OCI-LY1 (cell line): ENCODE measurements around the gene LRFN2.

Source experiments
- H2AFZ ChIP-seq: fragments of 200-600 bp; sonication (generic), shearing (Covaris generic); 2 replicates; pipeline ENCODE4 v1.6.0; 2014; ENCODE audit warnings: antibody characterized with exemption, mild to moderate bottlenecking, low read length
- H3F3A ChIP-seq: fragments of 200-600 bp; sonication (generic), shearing (Covaris generic); 2 replicates; pipeline ENCODE4 v1.6.0; 2014; ENCODE audit warnings: mild to moderate bottlenecking, antibody characterized with exemption, low read length, moderate library complexity; ENCODE audit not compliant: insufficient read depth
- H3K27ac ChIP-seq: fragments of 200-600 bp; sonication (generic); 2 replicates; pipeline ENCODE4 v1.5.1; 2014; ENCODE audit warnings: low read length, mixed run types, mild to moderate bottlenecking, low read depth; ENCODE audit not compliant: poor library complexity, severe bottlenecking
- H3K27me3 ChIP-seq: fragments of 200-600 bp; sonication (generic); 2 replicates; pipeline ENCODE4 v1.6.0; 2014; ENCODE audit warnings: antibody characterized with exemption, mild to moderate bottlenecking, low read length, moderate library complexity; ENCODE audit not compliant: insufficient read depth
- H3K36me3 ChIP-seq: fragments of 200-600 bp; sonication (generic); 2 replicates; pipeline ENCODE4 v1.6.1; 2014; ENCODE audit warnings: mild to moderate bottlenecking, antibody characterized with exemption, low read length, moderate library complexity, mixed read lengths; ENCODE audit not compliant: insufficient read depth
- H3K4me1 ChIP-seq: fragments of 200-600 bp; sonication (generic); 2 replicates; pipeline ENCODE4 v1.5.1; 2014; ENCODE audit warnings: mild to moderate bottlenecking, low read length, moderate library complexity; ENCODE audit not compliant: insufficient read depth, severe bottlenecking
- H3K4me2 ChIP-seq: fragments of 200-600 bp; sonication (generic), shearing (Covaris generic); 2 replicates; pipeline ENCODE4 v1.6.1; 2014; ENCODE audit warnings: low read length
- H3K4me3 ChIP-seq: fragments of 200-600 bp; sonication (generic); 2 replicates; pipeline ENCODE4 v1.5.1; 2014; ENCODE audit warnings: low read length, low read depth, mild to moderate bottlenecking, mixed read lengths; ENCODE audit not compliant: poor library complexity, severe bottlenecking
- H3K79me2 ChIP-seq: fragments of 200-600 bp; shearing (Covaris generic); 2 replicates; pipeline ENCODE4 v1.6.1; 2016; ENCODE audit warnings: mixed run types, low read length, mixed read lengths; ENCODE audit not compliant: insufficient read depth
- H3K9ac ChIP-seq: fragments of 200-600 bp; sonication (generic), shearing (Covaris generic); 2 replicates; pipeline ENCODE4 v1.6.1; 2014; ENCODE audit warnings: mild to moderate bottlenecking, low read length, mixed read lengths
- H3K9me2 ChIP-seq: fragments of 200-600 bp; sonication (generic), shearing (Covaris generic); 2 replicates; pipeline ENCODE4 v1.6.1; 2014; ENCODE audit warnings: low read depth, mild to moderate bottlenecking, low read length, mixed read lengths
- H3K9me3 ChIP-seq: fragments of 200-600 bp; shearing (Covaris generic); 2 replicates; pipeline ENCODE4 v1.6.1; 2014; ENCODE audit warnings: low read length, mixed read lengths
- H4K20me1 ChIP-seq: fragments of 200-600 bp; sonication (generic), shearing (Covaris generic); 2 replicates; pipeline ENCODE4 v1.6.0; 2016; ENCODE audit warnings: mild to moderate bottlenecking, low read length; ENCODE audit not compliant: insufficient read depth
- EZH2 ChIP-seq: fragments of 200-600 bp; sonication (generic), shearing (Covaris generic); IDR thresholded peaks from 2 replicates; pipeline ENCODE4 v1.8.0; 2017; ENCODE audit warnings: borderline replicate concordance, mixed run types, mild to moderate bottlenecking, antibody characterized with exemption, low read length, moderate library complexity, mixed read lengths
- TF ChIP-seq, protein P1 (sequence below): fragments of 200-600 bp; sonication (generic), shearing (Covaris generic); IDR thresholded peaks from 2 replicates; pipeline ENCODE4 v1.5.1; 2017; ENCODE audit warnings: mild to moderate bottlenecking, antibody characterized with exemption, low read length, moderate library complexity, mixed read lengths

Gene LRFN2

DNA sequence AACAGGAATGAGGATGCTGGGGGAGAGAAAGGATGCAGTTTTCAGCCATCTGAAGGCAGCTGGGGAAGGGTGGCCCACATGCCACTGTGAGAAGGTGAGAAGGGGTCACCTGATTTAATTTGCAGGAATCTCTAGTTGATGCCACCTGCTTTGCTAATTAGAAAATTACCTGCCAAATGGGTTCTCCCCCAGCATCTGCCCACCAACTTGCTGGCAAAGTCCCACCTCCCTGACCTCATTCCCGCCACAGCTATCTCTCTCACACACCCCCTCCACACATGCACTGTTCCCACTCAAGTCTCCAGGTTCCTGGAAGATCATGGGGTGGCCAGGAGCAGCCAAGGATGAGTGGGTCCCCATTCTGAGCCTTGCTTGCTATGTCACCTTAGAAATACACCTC is 70.7 kb downstream of the LRFN2 start:
- no peak for TF ChIP-seq EZH2
- TF ChIP-seq, protein P1, sequence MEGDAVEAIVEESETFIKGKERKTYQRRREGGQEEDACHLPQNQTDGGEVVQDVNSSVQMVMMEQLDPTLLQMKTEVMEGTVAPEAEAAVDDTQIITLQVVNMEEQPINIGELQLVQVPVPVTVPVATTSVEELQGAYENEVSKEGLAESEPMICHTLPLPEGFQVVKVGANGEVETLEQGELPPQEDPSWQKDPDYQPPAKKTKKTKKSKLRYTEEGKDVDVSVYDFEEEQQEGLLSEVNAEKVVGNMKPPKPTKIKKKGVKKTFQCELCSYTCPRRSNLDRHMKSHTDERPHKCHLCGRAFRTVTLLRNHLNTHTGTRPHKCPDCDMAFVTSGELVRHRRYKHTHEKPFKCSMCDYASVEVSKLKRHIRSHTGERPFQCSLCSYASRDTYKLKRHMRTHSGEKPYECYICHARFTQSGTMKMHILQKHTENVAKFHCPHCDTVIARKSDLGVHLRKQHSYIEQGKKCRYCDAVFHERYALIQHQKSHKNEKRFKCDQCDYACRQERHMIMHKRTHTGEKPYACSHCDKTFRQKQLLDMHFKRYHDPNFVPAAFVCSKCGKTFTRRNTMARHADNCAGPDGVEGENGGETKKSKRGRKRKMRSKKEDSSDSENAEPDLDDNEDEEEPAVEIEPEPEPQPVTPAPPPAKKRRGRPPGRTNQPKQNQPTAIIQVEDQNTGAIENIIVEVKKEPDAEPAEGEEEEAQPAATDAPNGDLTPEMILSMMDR: no peak
- no peaks in the 10 kb centered on the region for H3F3A ChIP-seq
- H3K27me3 ChIP-seq: no peaks in the 10 kb centered on the region; the same call in 1 of the 2 replicates

DNA sequence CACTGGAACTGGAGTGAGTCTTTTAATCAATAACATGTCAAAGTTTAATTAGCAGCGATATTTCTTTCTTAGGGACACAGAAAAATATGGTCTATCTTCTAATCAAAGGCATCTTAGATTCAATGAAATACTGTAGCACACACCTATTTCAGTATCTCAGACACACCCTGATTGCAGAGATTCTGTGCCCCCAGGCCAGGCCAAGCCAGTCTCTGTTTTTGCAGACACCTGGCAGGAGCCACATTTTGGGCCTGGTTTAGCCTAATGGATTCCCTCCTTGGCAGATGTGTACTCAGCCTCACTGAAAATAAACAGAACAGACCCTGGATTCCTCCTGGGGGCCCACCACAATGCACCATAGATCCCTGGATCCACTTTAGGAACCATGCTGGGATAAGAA is 74.8 kb downstream of the LRFN2 start:
- H3K79me2 ChIP-seq: no peaks in the 10 kb centered on the region
- no peaks in the 10 kb centered on the region for H4K20me1 ChIP-seq
- no peak overlapping the region for H3K9ac ChIP-seq
- H3K4me2 ChIP-seq: no peak overlapping the region
- H3F3A ChIP-seq: no peaks in the 10 kb centered on the region
- TF ChIP-seq EZH2: no peak
- TF ChIP-seq, protein P1: no peak
- no peak overlapping the region for H3K4me3 ChIP-seq
- H3K36me3 ChIP-seq: no peaks in the 10 kb centered on the region
- no peak overlapping the region for H2AFZ ChIP-seq
- H3K4me1 ChIP-seq: no peaks in the 10 kb centered on the region
- H3K27me3 ChIP-seq: no peaks in the 10 kb centered on the region; the same call in 1 of the 2 replicates
- H3K9me3 ChIP-seq: no peaks in the 10 kb centered on the region
- no peaks in the 10 kb centered on the region for H3K9me2 ChIP-seq
- H3K27ac ChIP-seq: no peak overlapping the region

More for the DNA sequence above, 70.7 kb downstream of the LRFN2 start:
- Histone ChIP-seq H3K9ac (no peak overlapping the region), H3K4me2 (no peak overlapping the region), H3K9me3 (no peaks in the 10 kb centered on the region), H3K79me2 (no peaks in the 10 kb centered on the region), H3K36me3 (no peaks in the 10 kb centered on the region), H4K20me1 (no peaks in the 10 kb centered on the region), H3K27ac (no peak overlapping the region), H3K9me2 (no peaks in the 10 kb centered on the region), H3K4me1 (no peaks in the 10 kb centered on the region), H2AFZ (no peak overlapping the region), H3K4me3 (no peak overlapping the region)

DNA sequence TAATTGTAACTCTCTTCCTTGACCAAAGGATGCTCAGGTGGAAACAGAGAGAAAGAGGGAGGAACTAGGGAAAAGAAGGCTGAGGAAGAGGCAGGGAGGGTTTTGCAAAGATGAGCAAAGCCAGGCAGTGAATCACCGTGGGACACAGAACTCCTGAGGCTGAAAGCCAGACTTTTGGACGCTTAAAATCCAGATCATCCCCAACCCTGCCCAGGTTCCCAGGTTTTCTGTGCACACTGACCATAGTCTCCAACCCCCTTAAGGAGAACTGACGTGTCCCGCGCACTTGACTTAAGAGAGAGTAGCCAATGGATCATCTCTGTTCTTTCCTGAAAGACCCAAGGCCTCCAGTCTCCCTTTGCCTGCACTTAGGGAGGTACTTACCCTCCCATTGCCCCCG is 75.3 kb downstream of the LRFN2 start:
- Histone ChIP-seq H3K79me2 (no peaks in the 10 kb centered on the region), H3K27me3 (no peaks in the 10 kb centered on the region; the same call in 1 of the 2 replicates), H3K9me2 (no peaks in the 10 kb centered on the region), H3K4me1 (no peaks in the 10 kb centered on the region), H3F3A (no peaks in the 10 kb centered on the region), H3K27ac (no peak overlapping the region), H3K9me3 (no peaks in the 10 kb centered on the region), H2AFZ (no peak overlapping the region), H3K4me2 (no peak overlapping the region), H3K9ac (no peak overlapping the region), H4K20me1 (no peaks in the 10 kb centered on the region), H3K36me3 (no peaks in the 10 kb centered on the region), H3K4me3 (no peak overlapping the region)
- TF ChIP-seq, protein P1: no peak
- no peak for TF ChIP-seq EZH2
